HEK293 (cell line): ENCODE measurements around the gene NR3C2.

Source experiments
- KLF16 ChIP-seq: fragments of 450-650 bp; formaldehyde crosslinking; IDR thresholded peaks from 2 replicates; pipeline ENCODE4 v1.5.1; 2017; ENCODE audit warnings: missing biosample characterization, missing genetic modification characterization
- KLF9 ChIP-seq: fragments of 450-650 bp; formaldehyde crosslinking; IDR thresholded peaks from 2 replicates; pipeline ENCODE4 v1.5.1; 2016; ENCODE audit warnings: missing biosample characterization, missing genetic modification characterization, low read depth
- SP2 ChIP-seq: fragments of 450-650 bp; formaldehyde crosslinking; IDR thresholded peaks from 2 replicates; pipeline ENCODE4 v1.5.1; 2016; ENCODE audit warnings: missing biosample characterization, missing genetic modification characterization
- ZNF350 ChIP-seq: fragments of 450-650 bp; formaldehyde crosslinking; IDR thresholded peaks from 2 replicates; pipeline ENCODE4 v1.5.0; 2017; ENCODE audit warnings: missing biosample characterization, mild to moderate bottlenecking, missing genetic modification characterization
- ZNF404 ChIP-seq: fragments of 450-650 bp; formaldehyde crosslinking; IDR thresholded peaks from 2 replicates; pipeline ENCODE4 v1.5.1; 2017; ENCODE audit warnings: missing biosample characterization, missing genetic modification characterization
- ZNF510 ChIP-seq: fragments of 450-650 bp; formaldehyde crosslinking; IDR thresholded peaks from 2 replicates; pipeline ENCODE4 v1.5.1; 2018; ENCODE audit warnings: mild to moderate bottlenecking, missing genetic modification characterization, missing biosample characterization; ENCODE audit not compliant: insufficient replicate concordance
- ZNF585B ChIP-seq: fragments of 450-650 bp; formaldehyde crosslinking; IDR thresholded peaks from 2 replicates; pipeline ENCODE4 v1.5.1; 2016; ENCODE audit warnings: missing biosample characterization, missing genetic modification characterization
- ZNF777 ChIP-seq: fragments of 450-650 bp; formaldehyde crosslinking; IDR thresholded peaks from 2 replicates; pipeline ENCODE4 v1.5.1; 2017; ENCODE audit warnings: missing biosample characterization, missing genetic modification characterization, borderline replicate concordance
- TF ChIP-seq, protein P1 (sequence below): fragments of 450-650 bp; formaldehyde crosslinking; IDR thresholded peaks from 2 replicates; pipeline ENCODE4 v1.5.1; 2016; ENCODE audit warnings: missing biosample characterization, missing genetic modification characterization, low read depth
- TF ChIP-seq, protein P2 (sequence below): fragments of 450-650 bp; formaldehyde crosslinking; IDR thresholded peaks from 2 replicates; pipeline ENCODE4 v1.5.1; 2016; ENCODE audit warnings: missing biosample characterization, missing genetic modification characterization
- TF ChIP-seq, protein P3 (sequence below): fragments of 450-650 bp; formaldehyde crosslinking; IDR thresholded peaks from 2 replicates; pipeline ENCODE4 v1.5.1; 2016; ENCODE audit warnings: missing biosample characterization, missing genetic modification characterization
- TF ChIP-seq, protein P4 (sequence below): fragments of 450-650 bp; IDR thresholded peaks from 2 replicates; pipeline ENCODE4 v1.5.1; 2018; ENCODE audit warnings: missing biosample characterization, mild to moderate bottlenecking, missing genetic modification characterization

DNA sequence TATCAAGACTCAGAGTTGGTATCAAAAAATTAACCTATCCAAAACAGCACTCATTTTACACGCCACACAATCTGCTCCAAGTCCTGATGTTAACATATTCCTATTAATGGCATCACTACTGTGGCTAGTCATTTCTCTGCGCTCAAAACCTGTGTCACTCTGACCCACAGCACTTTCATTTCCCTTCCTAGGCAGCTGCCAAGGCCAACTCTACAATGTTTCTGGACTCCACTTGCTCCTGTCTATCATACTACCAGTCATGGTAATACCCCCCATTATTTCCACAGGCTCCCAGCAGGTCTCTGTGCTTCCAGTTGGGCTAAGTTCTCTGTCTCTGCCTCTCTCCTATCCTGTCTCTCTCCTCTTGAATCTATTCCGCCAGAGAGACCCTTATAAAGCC lies 323.6 kb downstream of the NR3C2 start:
- TF ChIP-seq, protein P1, sequence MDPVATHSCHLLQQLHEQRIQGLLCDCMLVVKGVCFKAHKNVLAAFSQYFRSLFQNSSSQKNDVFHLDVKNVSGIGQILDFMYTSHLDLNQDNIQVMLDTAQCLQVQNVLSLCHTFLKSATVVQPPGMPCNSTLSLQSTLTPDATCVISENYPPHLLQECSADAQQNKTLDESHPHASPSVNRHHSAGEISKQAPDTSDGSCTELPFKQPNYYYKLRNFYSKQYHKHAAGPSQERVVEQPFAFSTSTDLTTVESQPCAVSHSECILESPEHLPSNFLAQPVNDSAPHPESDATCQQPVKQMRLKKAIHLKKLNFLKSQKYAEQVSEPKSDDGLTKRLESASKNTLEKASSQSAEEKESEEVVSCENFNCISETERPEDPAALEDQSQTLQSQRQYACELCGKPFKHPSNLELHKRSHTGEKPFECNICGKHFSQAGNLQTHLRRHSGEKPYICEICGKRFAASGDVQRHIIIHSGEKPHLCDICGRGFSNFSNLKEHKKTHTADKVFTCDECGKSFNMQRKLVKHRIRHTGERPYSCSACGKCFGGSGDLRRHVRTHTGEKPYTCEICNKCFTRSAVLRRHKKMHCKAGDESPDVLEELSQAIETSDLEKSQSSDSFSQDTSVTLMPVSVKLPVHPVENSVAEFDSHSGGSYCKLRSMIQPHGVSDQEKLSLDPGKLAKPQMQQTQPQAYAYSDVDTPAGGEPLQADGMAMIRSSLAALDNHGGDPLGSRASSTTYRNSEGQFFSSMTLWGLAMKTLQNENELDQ: no peak
- no peak for TF ChIP-seq KLF9 (tag by site-specific recombination)
- no peak for TF ChIP-seq ZNF350 (tag by site-specific recombination)
- TF ChIP-seq, protein P2, sequence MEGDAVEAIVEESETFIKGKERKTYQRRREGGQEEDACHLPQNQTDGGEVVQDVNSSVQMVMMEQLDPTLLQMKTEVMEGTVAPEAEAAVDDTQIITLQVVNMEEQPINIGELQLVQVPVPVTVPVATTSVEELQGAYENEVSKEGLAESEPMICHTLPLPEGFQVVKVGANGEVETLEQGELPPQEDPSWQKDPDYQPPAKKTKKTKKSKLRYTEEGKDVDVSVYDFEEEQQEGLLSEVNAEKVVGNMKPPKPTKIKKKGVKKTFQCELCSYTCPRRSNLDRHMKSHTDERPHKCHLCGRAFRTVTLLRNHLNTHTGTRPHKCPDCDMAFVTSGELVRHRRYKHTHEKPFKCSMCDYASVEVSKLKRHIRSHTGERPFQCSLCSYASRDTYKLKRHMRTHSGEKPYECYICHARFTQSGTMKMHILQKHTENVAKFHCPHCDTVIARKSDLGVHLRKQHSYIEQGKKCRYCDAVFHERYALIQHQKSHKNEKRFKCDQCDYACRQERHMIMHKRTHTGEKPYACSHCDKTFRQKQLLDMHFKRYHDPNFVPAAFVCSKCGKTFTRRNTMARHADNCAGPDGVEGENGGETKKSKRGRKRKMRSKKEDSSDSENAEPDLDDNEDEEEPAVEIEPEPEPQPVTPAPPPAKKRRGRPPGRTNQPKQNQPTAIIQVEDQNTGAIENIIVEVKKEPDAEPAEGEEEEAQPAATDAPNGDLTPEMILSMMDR (tag by site-specific recombination): no peak
- TF ChIP-seq, protein P3, sequence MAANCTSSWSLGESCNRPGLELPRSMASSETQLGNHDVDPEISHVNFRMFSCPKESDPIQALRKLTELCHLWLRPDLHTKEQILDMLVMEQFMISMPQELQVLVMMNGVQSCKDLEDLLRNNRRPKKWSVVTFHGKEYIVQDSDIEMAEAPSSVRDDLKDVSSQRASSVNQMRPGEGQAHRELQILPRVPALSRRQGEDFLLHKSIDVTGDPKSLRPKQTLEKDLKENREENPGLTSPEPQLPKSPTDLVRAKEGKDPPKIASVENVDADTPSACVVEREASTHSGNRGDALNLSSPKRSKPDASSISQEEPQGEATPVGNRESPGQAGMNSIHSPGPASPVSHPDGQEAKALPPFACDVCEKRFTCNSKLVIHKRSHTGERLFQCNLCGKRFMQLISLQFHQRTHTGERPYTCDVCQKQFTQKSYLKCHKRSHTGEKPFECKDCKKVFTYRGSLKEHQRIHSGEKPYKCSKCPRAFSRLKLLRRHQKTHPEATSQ (tag by site-specific recombination): no peak
- TF ChIP-seq KLF16 (tag by site-specific recombination): no peak
- TF ChIP-seq ZNF777 (tag by site-specific recombination): no peak
- TF ChIP-seq ZNF404 (tag by site-specific recombination): no peak
- TF ChIP-seq SP2 (tag by site-specific recombination): no peak
- TF ChIP-seq ZNF585B (tag by site-specific recombination): no peak
- TF ChIP-seq, protein P4, sequence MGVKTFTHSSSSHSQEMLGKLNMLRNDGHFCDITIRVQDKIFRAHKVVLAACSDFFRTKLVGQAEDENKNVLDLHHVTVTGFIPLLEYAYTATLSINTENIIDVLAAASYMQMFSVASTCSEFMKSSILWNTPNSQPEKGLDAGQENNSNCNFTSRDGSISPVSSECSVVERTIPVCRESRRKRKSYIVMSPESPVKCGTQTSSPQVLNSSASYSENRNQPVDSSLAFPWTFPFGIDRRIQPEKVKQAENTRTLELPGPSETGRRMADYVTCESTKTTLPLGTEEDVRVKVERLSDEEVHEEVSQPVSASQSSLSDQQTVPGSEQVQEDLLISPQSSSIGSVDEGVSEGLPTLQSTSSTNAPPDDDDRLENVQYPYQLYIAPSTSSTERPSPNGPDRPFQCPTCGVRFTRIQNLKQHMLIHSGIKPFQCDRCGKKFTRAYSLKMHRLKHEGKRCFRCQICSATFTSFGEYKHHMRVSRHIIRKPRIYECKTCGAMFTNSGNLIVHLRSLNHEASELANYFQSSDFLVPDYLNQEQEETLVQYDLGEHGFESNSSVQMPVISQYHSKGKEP (tag by site-specific recombination): no peak
- no peak for TF ChIP-seq ZNF510
